PC-9 (cell line): ENCODE results near the gene ZNF175. TPM values are rescaled to one million over a fixed set of nuclear protein-coding genes. Genes with fewer than 3 reads are reported as not detected.
A peak's percentile ranks its signal among the peaks of the same experiment; 100 is the strongest.

Source experiments
- BruUV-seq: library from RNA; stranded (reverse); fragments of 400-500 nt; replicated peaks from 2 replicates; lab custom pipeline; 2021; lab: Mats Ljungman, UMichigan
- CTCF ChIA-PET: fragments of 300-600 bp; sonication (Branson Sonifier 250); formaldehyde crosslinking; loops from one replicate; lab custom pipeline; 2022; ENCODE audit warnings: antibody characterized with exemption; lab: Charles Lee
- POLR2A ChIA-PET: fragments of 300-600 bp; sonication (Branson Sonifier 250); formaldehyde crosslinking; loops from one replicate; lab custom pipeline; 2022; ENCODE audit warnings: antibody characterized with exemption; ENCODE audit not compliant: unreplicated experiment; lab: Charles Lee
- DNase-seq, 2 experiments: peaks; one replicate each; pipeline versions ENCODE4 v3.0.0 to v3.0.0-alpha.2; 2015 to 2022; ENCODE audit warnings: mixed read lengths in 1 of 2
- H2AFZ ChIP-seq: fragments of 200-600 bp; sonication (generic); 2 replicates; pipeline ENCODE4 v1.8.1; 2017; ENCODE audit warnings: antibody characterized with exemption
- H3F3A ChIP-seq: fragments of 200-600 bp; sonication (generic); 2 replicates; pipeline ENCODE4 v1.8.1; 2017; ENCODE audit warnings: antibody characterized with exemption, mild to moderate bottlenecking, low read depth; ENCODE audit not compliant: insufficient read depth
- H3K27ac ChIP-seq: fragments of 200-600 bp; sonication (generic); 2 replicates; pipeline ENCODE4 v1.6.1; 2016; ENCODE audit warnings: mixed run types
- H3K27me3 ChIP-seq: fragments of 200-600 bp; sonication (generic); 2 replicates; pipeline ENCODE4 v1.6.1; 2016; ENCODE audit warnings: low read depth, mixed run types; ENCODE audit not compliant: insufficient read depth
- H3K36me3 ChIP-seq: fragments of 200-600 bp; sonication (generic); 2 replicates; pipeline ENCODE4 v1.6.1; 2016; ENCODE audit warnings: low read depth, mixed run types
- H3K4me1 ChIP-seq: fragments of 200-600 bp; sonication (generic); replicated peaks from 2 replicates; pipeline ENCODE4 v1.6.1; 2016; ENCODE audit warnings: mixed run types; ENCODE audit not compliant: insufficient read depth
- H3K4me2 ChIP-seq: fragments of 200-600 bp; sonication (generic); 2 replicates; pipeline ENCODE4 v1.6.1; 2017; ENCODE audit warnings: mixed run types
- H3K4me3 ChIP-seq: fragments of 200-600 bp; sonication (generic); 2 replicates; pipeline ENCODE4 v1.6.1; 2016; ENCODE audit warnings: mixed run types
- H3K79me2 ChIP-seq: fragments of 200-600 bp; sonication (generic); 2 replicates; pipeline ENCODE4 v1.6.1; 2017; ENCODE audit warnings: low read depth, mixed run types
- H3K9me2 ChIP-seq: fragments of 200-600 bp; sonication (generic); 2 replicates; pipeline ENCODE4 v1.8.1; 2017; ENCODE audit warnings: mild to moderate bottlenecking; ENCODE audit not compliant: insufficient read depth
- H3K9me3 ChIP-seq: fragments of 200-600 bp; sonication (generic); 2 replicates; pipeline ENCODE4 v1.8.1; 2016; ENCODE audit warnings: low read depth; ENCODE audit not compliant: insufficient read depth
- H4K20me1 ChIP-seq: fragments of 200-600 bp; sonication (generic); 2 replicates; pipeline ENCODE4 v1.8.1; 2017; ENCODE audit not compliant: insufficient read depth
- EZH2 ChIP-seq: fragments of 200-600 bp; sonication (generic); IDR thresholded peaks from 2 replicates; pipeline ENCODE4 v1.8.0; 2017; ENCODE audit warnings: antibody characterized with exemption, low read depth
- intact Hi-C: fragments of 100-400 bp; cut with micrococcal nuclease; formaldehyde crosslinking; loops from one replicate; pipeline ENCODE4 v1.10.0; 2022; ENCODE audit not compliant: unreplicated experiment
- total RNA-seq: library from RNA; stranded (reverse); gene quantifications from 2 replicates; pipeline ENCODE4 v1.2.3, GENCODE V29; 2021
- TF ChIP-seq, protein P1 (sequence below): fragments of 200-600 bp; sonication (generic); conservative IDR thresholded peaks from 2 replicates; pipeline ENCODE4 v1.6.1; 2017; ENCODE audit warnings: mixed run types, antibody characterized with exemption, mild to moderate bottlenecking, moderate library complexity

Gene ZNF175
- total RNA-seq, 1 experiment from 2014 or later = 11.7 TPM

DNA sequence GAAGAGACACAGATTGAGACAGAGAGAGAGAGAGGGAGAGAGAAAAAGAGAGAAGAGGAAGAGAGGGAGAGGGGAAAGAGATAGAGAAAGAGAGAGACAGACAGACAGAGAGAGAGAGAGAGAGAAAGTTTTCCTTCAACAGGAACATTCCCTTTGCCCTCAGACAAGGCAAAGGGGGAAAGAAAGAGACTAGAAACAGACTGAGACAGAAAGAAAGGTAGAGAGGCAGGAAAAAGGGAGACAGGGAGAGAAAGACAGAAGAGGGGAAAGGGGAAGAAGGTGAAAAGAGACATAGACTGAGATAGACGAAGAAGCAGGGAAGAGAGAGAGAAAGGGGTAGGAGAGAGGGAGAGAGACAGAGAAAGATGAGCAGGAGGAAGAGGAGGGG, 18.5 kb upstream of the ZNF175 start:
- Histone ChIP-seq H3K27me3 (peaks cover 41% of the 10 kb centered on the region), H3K79me2 (no peaks in the 10 kb centered on the region), H3K4me2 (no peak overlapping the region), H2AFZ (no peak overlapping the region), H3K27ac (no peak overlapping the region), H3K36me3 (no peaks in the 10 kb centered on the region), H3K4me1 (no peaks in the 10 kb centered on the region), H3K9me2 (0 out of 2 replicates have a peak, but pooled peaks cover 5% of the 10 kb centered on the region), H3F3A (no peaks in the 10 kb centered on the region), H3K4me3 (no peak overlapping the region), H3K9me3 (0 out of 2 replicates have a peak, but pooled peaks cover 6% of the 10 kb centered on the region), H4K20me1 (no peaks in the 10 kb centered on the region)
- CTCF ChIA-PET = no interaction called here
- no peak for TF ChIP-seq EZH2
- TF ChIP-seq, protein P1, sequence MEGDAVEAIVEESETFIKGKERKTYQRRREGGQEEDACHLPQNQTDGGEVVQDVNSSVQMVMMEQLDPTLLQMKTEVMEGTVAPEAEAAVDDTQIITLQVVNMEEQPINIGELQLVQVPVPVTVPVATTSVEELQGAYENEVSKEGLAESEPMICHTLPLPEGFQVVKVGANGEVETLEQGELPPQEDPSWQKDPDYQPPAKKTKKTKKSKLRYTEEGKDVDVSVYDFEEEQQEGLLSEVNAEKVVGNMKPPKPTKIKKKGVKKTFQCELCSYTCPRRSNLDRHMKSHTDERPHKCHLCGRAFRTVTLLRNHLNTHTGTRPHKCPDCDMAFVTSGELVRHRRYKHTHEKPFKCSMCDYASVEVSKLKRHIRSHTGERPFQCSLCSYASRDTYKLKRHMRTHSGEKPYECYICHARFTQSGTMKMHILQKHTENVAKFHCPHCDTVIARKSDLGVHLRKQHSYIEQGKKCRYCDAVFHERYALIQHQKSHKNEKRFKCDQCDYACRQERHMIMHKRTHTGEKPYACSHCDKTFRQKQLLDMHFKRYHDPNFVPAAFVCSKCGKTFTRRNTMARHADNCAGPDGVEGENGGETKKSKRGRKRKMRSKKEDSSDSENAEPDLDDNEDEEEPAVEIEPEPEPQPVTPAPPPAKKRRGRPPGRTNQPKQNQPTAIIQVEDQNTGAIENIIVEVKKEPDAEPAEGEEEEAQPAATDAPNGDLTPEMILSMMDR = no peak
- no peak for DNase-seq
- intact Hi-C loops = no loop called here
- BruUV-seq = no TSS peak
- POLR2A ChIA-PET = no interaction called here

DNA sequence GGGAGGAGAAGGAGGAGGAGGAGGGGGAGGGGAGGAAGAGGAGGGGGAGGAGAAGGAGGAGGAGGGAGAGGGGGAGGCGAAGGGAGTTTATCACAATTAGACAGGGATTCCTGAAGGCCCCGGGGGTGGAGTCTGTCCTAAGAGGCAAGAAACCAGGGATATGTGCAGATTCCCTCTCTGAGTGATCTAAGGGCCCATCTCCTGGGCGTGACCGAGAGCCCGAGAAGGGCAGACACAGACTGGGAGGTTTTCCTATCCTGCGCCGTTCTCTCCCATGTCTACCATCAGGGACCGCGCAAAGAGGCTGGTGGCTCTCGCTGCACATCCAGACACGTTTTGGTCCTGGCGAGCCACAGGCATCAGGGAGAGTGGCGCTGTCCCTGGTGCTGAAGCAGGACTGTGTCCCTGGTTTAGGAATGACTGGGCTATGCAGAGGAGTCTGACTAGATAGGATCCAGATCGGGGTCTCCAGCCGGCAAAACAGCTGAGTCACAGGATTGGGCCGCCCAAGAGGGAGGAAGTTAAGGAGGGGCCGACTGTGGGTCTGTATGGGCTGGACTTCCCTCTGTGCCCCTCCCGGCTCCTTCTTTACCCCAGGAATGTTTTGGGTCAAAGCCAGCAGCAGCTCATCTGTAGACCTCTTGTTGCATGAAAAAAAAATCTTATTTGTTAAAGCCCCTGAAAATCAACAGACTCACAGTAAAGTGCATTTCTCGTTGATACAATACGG, 17.9 kb upstream of the ZNF175 start:
- no peaks in the 10 kb centered on the region for H3K36me3 ChIP-seq
- H3K4me3 ChIP-seq = no peak overlapping the region
- BruUV-seq = no TSS peak
- no peaks in the 10 kb centered on the region for H4K20me1 ChIP-seq
- H2AFZ ChIP-seq = no peak overlapping the region
- TF ChIP-seq, protein P1 = no peak
- TF ChIP-seq EZH2 = no peak
- ChIA-PET POLR2A (no interaction called here), CTCF (no interaction called here)
- no peaks in the 10 kb centered on the region for H3K79me2 ChIP-seq
- no peak overlapping the region for H3K27ac ChIP-seq
- H3K9me3 ChIP-seq = 0 out of 2 replicates have a peak, but pooled peaks cover 6% of the 10 kb centered on the region
- H3F3A ChIP-seq = no peaks in the 10 kb centered on the region
- 0 out of 2 replicates have a peak, but pooled peaks cover 5% of the 10 kb centered on the region for H3K9me2 ChIP-seq
- H3K4me1 ChIP-seq = no peaks in the 10 kb centered on the region
- H3K27me3 ChIP-seq = peaks cover 35% of the 10 kb centered on the region
- peak in 1 of 2 experiments; percentile 63 for DNase-seq
- intact Hi-C loops = no loop called here
- H3K4me2 ChIP-seq = no peak overlapping the region

DNA sequence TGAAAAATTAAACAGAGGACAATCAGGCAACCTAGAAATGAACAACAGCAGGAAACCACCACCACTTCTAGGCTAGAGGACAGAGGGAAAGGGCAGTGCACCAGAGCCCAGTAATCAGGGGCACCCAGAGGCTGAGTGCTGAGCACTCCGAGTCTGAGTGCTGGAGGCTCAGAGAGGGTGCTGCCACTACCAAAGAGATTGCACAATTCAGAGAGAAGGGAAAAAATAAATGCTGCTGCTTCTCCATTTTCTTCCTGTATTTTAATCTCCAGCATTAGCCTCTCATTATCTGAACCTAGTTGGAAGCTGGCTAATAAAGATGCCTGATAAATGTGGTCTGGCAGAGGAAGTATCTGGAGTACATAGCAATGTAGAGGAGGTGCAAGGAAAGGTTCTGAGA, 11.8 kb upstream of the ZNF175 start:
- Histone ChIP-seq H3K27me3 (peaks cover 19% of the 10 kb centered on the region), H3K4me2 (no peak overlapping the region), H4K20me1 (no peaks in the 10 kb centered on the region), H3K4me1 (no peaks in the 10 kb centered on the region), H3K9me2 (0 out of 2 replicates have a peak, but pooled peaks cover 5% of the 10 kb centered on the region), H2AFZ (no peak overlapping the region), H3K36me3 (no peaks in the 10 kb centered on the region), H3K4me3 (no peak overlapping the region), H3K79me2 (no peaks in the 10 kb centered on the region), H3K9me3 (0 out of 2 replicates have a peak, but pooled peaks cover 6% of the 10 kb centered on the region), H3F3A (no peaks in the 10 kb centered on the region), H3K27ac (no peak overlapping the region)
- TF ChIP-seq, protein P1 = no peak
- TF ChIP-seq EZH2 = no peak
- intact Hi-C loops = no loop called here
- POLR2A ChIA-PET = no interaction called here
- no TSS peak for BruUV-seq
- DNase-seq = no peak
- CTCF ChIA-PET = no interaction called here
